Endothelial cell of umbilical vein (primary cell): ENCODE data around the gene CCDC91. TPM values are rescaled to one million over a fixed set of nuclear protein-coding genes. Genes with fewer than 3 reads are reported as not detected.

Experiments
- BruUV-seq: library from RNA; stranded (reverse); fragments of 400-500 nt; replicated peaks from 2 replicates; lab custom pipeline; 2021; lab: Mats Ljungman, UMichigan
- CTCF ChIA-PET: fragments of 300-600, 350-600 bp; sonication (Branson Sonifier 250); formaldehyde crosslinking; loops from one replicate; lab custom pipeline; 2021; ENCODE audit warnings: antibody characterized with exemption, inconsistent platforms; lab: Charles Lee
- POLR2A ChIA-PET: fragments of 300-600, 350-600 bp; sonication (Branson Sonifier 250); formaldehyde crosslinking; loops from one replicate; lab custom pipeline; 2021; ENCODE audit warnings: antibody characterized with exemption, inconsistent platforms; lab: Charles Lee
- DNase-seq: peaks from one replicate; pipeline ENCODE4 v3.0.0-alpha.2; 2011; ENCODE audit warnings: low read depth, low spot score
- FAIRE-seq: peaks from 2 replicates; lab custom pipeline; 2011; peaks lifted over from hg19 to GRCh38; lab: Jason Lieb, UNC
- H2AFZ ChIP-seq: 2 replicates; pipeline ENCODE4 v1.6.0; 2012; ENCODE audit warnings: low read depth, low read length, control low read depth, inconsistent platforms
- H3K27ac ChIP-seq: 2 replicates; pipeline ENCODE4 v1.5.1; 2011; ENCODE audit warnings: low read depth, mild to moderate bottlenecking, control low read depth, low read length, moderate library complexity; ENCODE audit not compliant: insufficient read depth
- H3K27me3 ChIP-seq, 2 experiments: 2 replicates each; pipeline versions ENCODE4 v1.6.0 to v1.6.1; 2011; ENCODE audit warnings: low read length in 2 of 2, mixed read lengths in 1 of 2; ENCODE audit not compliant: control insufficient read depth in 2 of 2, insufficient read depth in 2 of 2
- H3K36me3 ChIP-seq, 2 experiments: 2 replicates in 1 of 2; 3 replicates in 1 of 2; pipeline ENCODE4 v1.5.1; 2011; ENCODE audit warnings: low read length in 2 of 2, mild to moderate bottlenecking in 1 of 2, moderate library complexity in 1 of 2; ENCODE audit not compliant: control insufficient read depth in 2 of 2, insufficient read depth in 2 of 2; ENCODE audit errors: extremely low read depth in 1 of 2
- H3K4me1 ChIP-seq: 3 replicates; pipeline ENCODE4 v1.5.1; 2011; ENCODE audit warnings: mild to moderate bottlenecking, low read length; ENCODE audit not compliant: control insufficient read depth, insufficient read depth; ENCODE audit errors: extremely low read depth
- H3K4me2 ChIP-seq: 2 replicates; pipeline ENCODE4 v1.6.1; 2011; ENCODE audit warnings: low read length, control low read depth, mixed read lengths; ENCODE audit not compliant: insufficient read depth
- H3K4me3 ChIP-seq, 3 experiments: fragments of 200-600 bp in 1 of 3; sonication (generic), shearing (Covaris generic) in 1 of 3; replicated peaks in 1 of 3; 2 replicates each; pipeline ENCODE4 v1.5.1; 2011 to 2016; ENCODE audit warnings: control low read depth in 3 of 3, low read length in 3 of 3, mild to moderate bottlenecking in 2 of 3, inconsistent platforms in 1 of 3, low read depth in 1 of 3, moderate library complexity in 1 of 3; ENCODE audit not compliant: insufficient read depth in 1 of 3
- H3K79me2 ChIP-seq: 2 replicates; pipeline ENCODE4 v1.6.0; 2012; ENCODE audit warnings: low read length, inconsistent platforms; ENCODE audit not compliant: control insufficient read depth, insufficient read depth
- H3K9ac ChIP-seq: replicated peaks from 2 replicates; pipeline ENCODE3; 2011; ENCODE audit warnings: low read length, control low read depth; ENCODE audit not compliant: insufficient read depth; ENCODE audit errors: extremely low read depth
- H3K9me1 ChIP-seq: replicated peaks from 3 replicates; pipeline ENCODE4 v1.6.0; 2011; ENCODE audit warnings: mild to moderate bottlenecking, low read length; ENCODE audit not compliant: control insufficient read depth, insufficient read depth; ENCODE audit errors: extremely low read depth
- H3K9me3 ChIP-seq: replicated peaks from 2 replicates; pipeline ENCODE4 v1.5.1; 2012; ENCODE audit warnings: low read length, inconsistent platforms; ENCODE audit not compliant: control insufficient read depth, insufficient read depth
- H4K20me1 ChIP-seq: replicated peaks from 2 replicates; pipeline ENCODE3; 2011; ENCODE audit warnings: mild to moderate bottlenecking, low read length; ENCODE audit not compliant: control insufficient read depth, insufficient read depth; ENCODE audit errors: extremely low read depth
- EZH2 ChIP-seq: IDR thresholded peaks from 2 replicates; pipeline ENCODE4 v1.6.1; 2012; ENCODE audit warnings: borderline replicate concordance, low read depth, mild to moderate bottlenecking, moderate library complexity, low read length, inconsistent platforms; ENCODE audit not compliant: severe bottlenecking
- FOS ChIP-seq: IDR thresholded peaks from 2 replicates; pipeline ENCODE4 v1.6.1; 2011; ENCODE audit warnings: mild to moderate bottlenecking, low read length, moderate library complexity, borderline replicate concordance; ENCODE audit not compliant: insufficient read depth
- GATA2 ChIP-seq: IDR thresholded peaks from 2 replicates; pipeline ENCODE4 v1.7.0; 2011; ENCODE audit warnings: low read depth, mild to moderate bottlenecking, moderate library complexity, mixed read lengths, low read length; ENCODE audit not compliant: insufficient read length, insufficient read depth
- JUN ChIP-seq: IDR thresholded peaks from 2 replicates; pipeline ENCODE4 v1.6.1; 2011; ENCODE audit warnings: borderline replicate concordance, low read depth; ENCODE audit not compliant: insufficient read length, insufficient read depth
- MYC ChIP-seq: IDR thresholded peaks from one replicate; pipeline ENCODE4 v1.6.1; 2011; ENCODE audit warnings: mild to moderate bottlenecking, low read depth, low read length
- POLR2A ChIP-seq: IDR thresholded peaks from 2 replicates; pipeline ENCODE4 v1.6.1; 2012; ENCODE audit warnings: low read depth, mild to moderate bottlenecking, control low read depth, low read length
- POLR2AphosphoS5 ChIP-seq: IDR thresholded peaks from 2 replicates; pipeline ENCODE4 v1.6.1; 2012; ENCODE audit warnings: low read depth, mild to moderate bottlenecking, control low read depth, low read length, moderate library complexity; ENCODE audit not compliant: insufficient read depth
- dilution Hi-C: fragments of 300-500 bp; cut with MboI; formaldehyde crosslinking; loops from one replicate; pipeline ENCODE4 v1.15.0; 2019; ENCODE audit warnings: low sequenced_read_pairs; ENCODE audit not compliant: extremely low pct_ligation_motif_present
- intact Hi-C: fragments of 100-400 bp; cut with micrococcal nuclease; formaldehyde crosslinking; loops from one replicate; pipeline ENCODE4 v1.10.0; 2022
- polyA plus RNA-seq, 4 experiments: library from polyadenylated mRNA; depleted of rRNA in 3 of 4; stranded (reverse) in 3 of 4; unstranded in 1 of 4; fragments of >200 nt; gene quantifications; 2 replicates each; pipeline versions ENCODE4 v1.2.1 to v1.2.3, GENCODE V29; 2011 to 2012; ENCODE audit warnings: missing spikeins in 1 of 4
- total RNA-seq: library from RNA; stranded (reverse); gene quantifications from 2 replicates; pipeline ENCODE4 v1.2.3, GENCODE V29; 2021
- TF ChIP-seq, protein P1 (sequence below): IDR thresholded peaks from 2 replicates; pipeline ENCODE4 v1.6.1; 2011; ENCODE audit not compliant: insufficient read depth, insufficient read length
- TF ChIP-seq, protein P2 (sequence below), 2 donors: IDR thresholded peaks; 1 replicate in 1 of 2; 2 replicates in 1 of 2; pipeline ENCODE4 v1.5.1; 2011; ENCODE audit warnings: low read length in 2 of 2, mild to moderate bottlenecking in 2 of 2, moderate library complexity in 2 of 2, control low read depth in 1 of 2, inconsistent platforms in 1 of 2, low read depth in 1 of 2; ENCODE audit not compliant: insufficient read depth in 1 of 2; ENCODE audit errors: extremely low read depth in 1 of 2

CCDC91 gene
- total and polyA plus RNA-seq, 2 donors (not counting 3 experiments of a cell fraction or from before 2014, with no cell fraction given) = 3.8 to 10.5 TPM

DNA sequence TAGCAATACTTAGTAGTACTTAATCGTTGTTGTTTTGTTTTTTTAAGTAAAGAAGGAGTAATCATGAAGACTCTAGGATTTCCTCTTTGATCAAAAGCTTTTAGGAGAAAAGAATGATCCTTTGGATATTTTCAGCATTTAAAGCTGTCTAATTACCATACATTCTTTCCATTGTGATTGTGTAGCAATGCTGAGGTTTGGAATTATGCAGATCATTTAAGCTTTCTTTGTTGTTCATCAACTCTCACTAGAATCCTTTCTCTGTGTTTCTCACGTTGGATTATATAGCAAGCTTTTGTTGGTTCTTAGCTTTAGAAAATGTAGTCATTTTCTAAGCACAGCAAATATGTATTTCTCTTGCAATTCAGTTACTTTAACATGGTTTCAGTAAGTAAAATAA lies 25.8 kb downstream of the CCDC91 start:
- BruUV-seq = no TSS peak
- no peaks in the 10 kb centered on the region for H3K79me2 ChIP-seq
- H2AFZ ChIP-seq = no peak overlapping the region
- no peaks in the 10 kb centered on the region for H3K9me3 ChIP-seq
- H3K4me3 ChIP-seq = no peak overlapping the region
- DNase-seq (no peak), FAIRE-seq (no peak)
- H3K9ac ChIP-seq = no peak overlapping the region
- H3K9me1 ChIP-seq = no peaks in the 10 kb centered on the region
- no peak overlapping the region for H3K27ac ChIP-seq
- TF ChIP-seq, protein P1, sequence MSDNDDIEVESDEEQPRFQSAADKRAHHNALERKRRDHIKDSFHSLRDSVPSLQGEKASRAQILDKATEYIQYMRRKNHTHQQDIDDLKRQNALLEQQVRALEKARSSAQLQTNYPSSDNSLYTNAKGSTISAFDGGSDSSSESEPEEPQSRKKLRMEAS = no peak
- no peak for TF ChIP-seq EZH2
- no peak for TF ChIP-seq POLR2AphosphoS5
- TF ChIP-seq GATA2 = no peak
- TF ChIP-seq, protein P2, sequence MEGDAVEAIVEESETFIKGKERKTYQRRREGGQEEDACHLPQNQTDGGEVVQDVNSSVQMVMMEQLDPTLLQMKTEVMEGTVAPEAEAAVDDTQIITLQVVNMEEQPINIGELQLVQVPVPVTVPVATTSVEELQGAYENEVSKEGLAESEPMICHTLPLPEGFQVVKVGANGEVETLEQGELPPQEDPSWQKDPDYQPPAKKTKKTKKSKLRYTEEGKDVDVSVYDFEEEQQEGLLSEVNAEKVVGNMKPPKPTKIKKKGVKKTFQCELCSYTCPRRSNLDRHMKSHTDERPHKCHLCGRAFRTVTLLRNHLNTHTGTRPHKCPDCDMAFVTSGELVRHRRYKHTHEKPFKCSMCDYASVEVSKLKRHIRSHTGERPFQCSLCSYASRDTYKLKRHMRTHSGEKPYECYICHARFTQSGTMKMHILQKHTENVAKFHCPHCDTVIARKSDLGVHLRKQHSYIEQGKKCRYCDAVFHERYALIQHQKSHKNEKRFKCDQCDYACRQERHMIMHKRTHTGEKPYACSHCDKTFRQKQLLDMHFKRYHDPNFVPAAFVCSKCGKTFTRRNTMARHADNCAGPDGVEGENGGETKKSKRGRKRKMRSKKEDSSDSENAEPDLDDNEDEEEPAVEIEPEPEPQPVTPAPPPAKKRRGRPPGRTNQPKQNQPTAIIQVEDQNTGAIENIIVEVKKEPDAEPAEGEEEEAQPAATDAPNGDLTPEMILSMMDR (IDR thresholded peaks at IDR 0.05; ENCODE audit: extremely low read depth in 1 of 2, insufficient read depth in 1 of 2, low read depth in 1 of 2, low read length in 2 of 2) = no peak
- TF ChIP-seq JUN = no peak
- no peak for TF ChIP-seq MYC
- TF ChIP-seq FOS = no peak
- TF ChIP-seq POLR2A = no peak
- no peaks in the 10 kb centered on the region for H3K27me3 ChIP-seq
- no peaks in the 10 kb centered on the region for H4K20me1 ChIP-seq
- H3K4me2 ChIP-seq = no peak overlapping the region
- CTCF ChIA-PET = interaction anchor here (1.4 kb wide), 1 partner anchor 657 kb away, joined by 5 read pairs; no protein-coding TSS in a partner anchor
- H3K36me3 ChIP-seq = no peaks in the 10 kb centered on the region
- intact Hi-C loops = no loop called here
- dilution Hi-C loops = no loop called here
- H3K4me1 ChIP-seq = no peaks in the 10 kb centered on the region
- POLR2A ChIA-PET = no interaction called here
